H1 (cell line): ENCODE measurements around the gene WDR27. TPM values are rescaled to one million over a fixed set of nuclear protein-coding genes. Genes with fewer than 3 reads are reported as not detected.

Source experiments
- CBX5 ChIP-seq: fragments of 300-800, 300-1000 bp; sonication (generic); IDR thresholded peaks from 2 replicates; pipeline ENCODE4 v1.7.1; 2016; ENCODE audit warnings: antibody characterized with exemption, low read length, low read depth
- CTCF ChIP-seq, 3 experiments: IDR thresholded peaks; 1 replicate in 2 of 3; 2 replicates in 1 of 3; pipeline versions ENCODE4 v1.5.1 to v1.6.1; 2011; ENCODE audit warnings: low read length in 3 of 3, mild to moderate bottlenecking in 3 of 3, inconsistent platforms in 2 of 3, low read depth in 1 of 3, moderate library complexity in 1 of 3; ENCODE audit not compliant: insufficient read depth in 1 of 3; ENCODE audit errors: control extremely low read depth in 1 of 3
- FOSL1 ChIP-seq: IDR thresholded peaks from 2 replicates; pipeline ENCODE4 v1.6.1; 2011; ENCODE audit warnings: mild to moderate bottlenecking, low read depth, low read length, moderate library complexity; ENCODE audit not compliant: insufficient read depth
- HDAC6 ChIP-seq: IDR thresholded peaks from one replicate; pipeline ENCODE4 v1.7.1; 2012; ENCODE audit warnings: low read depth, mild to moderate bottlenecking, inconsistent platforms, low read length, moderate library complexity
- KDM1A ChIP-seq: fragments of 200-600, 300-600 bp; sonication (generic); IDR thresholded peaks from 2 replicates; pipeline ENCODE4 v1.7.1; 2016; ENCODE audit warnings: mild to moderate bottlenecking, low read length, borderline replicate concordance
- MAFK ChIP-seq: IDR thresholded peaks from 2 replicates; pipeline ENCODE4 v1.6.1; 2012; ENCODE audit warnings: low read depth, mild to moderate bottlenecking, improper control_type of control experiment, low read length
- MAX ChIP-seq: IDR thresholded peaks from 2 replicates; pipeline ENCODE4 v1.6.1; 2012; ENCODE audit warnings: inconsistent platforms
- POU5F1 ChIP-seq: IDR thresholded peaks from 2 replicates; pipeline ENCODE4 v1.6.1; 2011; ENCODE audit warnings: low read depth, mild to moderate bottlenecking, low read length, moderate library complexity
- RXRA ChIP-seq: IDR thresholded peaks from 2 replicates; pipeline ENCODE4 v1.6.1; 2011; ENCODE audit warnings: low read depth, mild to moderate bottlenecking, low read length, moderate library complexity; ENCODE audit not compliant: insufficient read depth
- SRF ChIP-seq: IDR thresholded peaks from 2 replicates; pipeline ENCODE4 v1.6.1; 2011; ENCODE audit warnings: mild to moderate bottlenecking, low read depth, low read length, moderate library complexity
- polyA plus RNA-seq, 7 experiments: library from polyadenylated mRNA; depleted of rRNA in 3 of 7; stranded (reverse) in 5 of 7; unstranded in 2 of 7; fragments of >200 nt in 5 of 7; fragments of 200-250 nt in 2 of 7; gene quantifications; 1 replicate in 5 of 7; 2 replicates in 1 of 7; 4 replicates in 1 of 7; pipeline versions ENCODE4 v1.2.1 to v1.2.3, GENCODE V29; 2011 to 2013; ENCODE audit warnings: missing spikeins in 2 of 7, mixed read lengths in 2 of 7
- total RNA-seq: library from RNA; stranded (reverse); fragmentation: NEBNext Ultra II Directional; extraction: Animal tissue kit (Norgen Biotek cat#: 25700); gene quantifications from 2 replicates; pipeline ENCODE4 v1.2.1, GENCODE V29; 2021

The WDR27 gene
- total and polyA plus RNA-seq, 2 of the 8 experiments (the other 6 are each of a cell fraction or from before 2014, with no cell fraction given): 53.6 to 68.6 TPM

- no peak for TF ChIP-seq MAX
- TF ChIP-seq RXRA: no peak
- TF ChIP-seq POU5F1: no peak
- no peak for TF ChIP-seq SRF
- no peak for TF ChIP-seq HDAC6
- TF ChIP-seq MAFK: no peak
- TF ChIP-seq KDM1A: no peak
- no peak for TF ChIP-seq CBX5
- no peak for TF ChIP-seq CTCF (IDR thresholded peaks at IDR 0.05; ENCODE audit: control extremely low read depth in 1 of 3, insufficient read depth in 1 of 3, low read depth in 1 of 3, low read length in 3 of 3)
- no peak for TF ChIP-seq FOSL1
Measured at GRCh38 chr6:169556758-169557548, 144.9 kb downstream of the WDR27 start (continued).
